Tibial nerve (tissue), 4 donors: ENCODE data around the gene NAP1L4. TPM values are rescaled to one million over a fixed set of nuclear protein-coding genes. Genes with fewer than 3 reads are reported as not detected.

ENCODE experiments used
- DNase-seq, 2 donors: peaks; one replicate each; pipeline ENCODE4 v3.0.0-alpha.2; 2019; ENCODE audit warnings: low spot score in 2 of 2
- H3K27ac ChIP-seq, 4 donors: fragments of 200-600 bp; sonication (generic) in 3 of 4; one replicate each; pipeline ENCODE4 v1.5.1; 2017 to 2019; ENCODE audit warnings: mild to moderate bottlenecking in 1 of 4
- H3K27me3 ChIP-seq, 2 donors: fragments of 200-600 bp; sonication (generic) in 1 of 2; one replicate each; pipeline versions ENCODE4 v1.5.1 to v1.6.0; 2017 to 2019
- H3K36me3 ChIP-seq, 3 donors: fragments of 200-600 bp; sonication (generic); one replicate each; pipeline ENCODE4 v1.5.1; 2018 to 2019
- H3K4me1 ChIP-seq, 4 donors: fragments of 200-600 bp; sonication (generic) in 3 of 4; one replicate each; pipeline ENCODE4 v1.5.1; 2017 to 2019
- H3K4me3 ChIP-seq, 4 donors: fragments of 200-600 bp; sonication (generic) in 3 of 4; one replicate each; pipeline ENCODE4 v1.5.1; 2017 to 2019; ENCODE audit warnings: mild to moderate bottlenecking in 1 of 4, moderate library complexity in 1 of 4
- H3K9me3 ChIP-seq, 4 donors: fragments of 200-600 bp; sonication (generic) in 3 of 4; one replicate each; pipeline ENCODE4 v1.5.1; 2017 to 2019
- EP300 ChIP-seq, 2 donors: sonication (generic); formaldehyde crosslinking; IDR thresholded peaks; one replicate each; pipeline ENCODE4 v1.6.1; 2017; ENCODE audit warnings: antibody characterized with exemption in 2 of 2, mild to moderate bottlenecking in 1 of 2
- POLR2A ChIP-seq, 2 donors: fragments of 450-650 bp; IDR thresholded peaks; one replicate each; pipeline ENCODE4 v1.6.1; 2017; ENCODE audit warnings: antibody characterized with exemption in 2 of 2, mild to moderate bottlenecking in 2 of 2, moderate library complexity in 2 of 2
- WGBS, 2 donors: methylation state at CpG; one replicate each; pipeline ENCODE4 v1.1.5; 2018; 5-methylcytosine and 5-hydroxymethylcytosine counted together
- total RNA-seq, 4 donors: library from RNA; depleted of rRNA; stranded (reverse); fragments of >200 nt; gene quantifications; one replicate each; pipeline ENCODE4 v1.1.0, GENCODE V29; 2016
- TF ChIP-seq, protein P1 (sequence below), 5 experiments: fragments of 200-600 bp in 3 of 5; fragments of 450-650 bp in 2 of 5; sonication (generic) in 3 of 5; IDR thresholded peaks; one replicate each; pipeline ENCODE4 v1.5.1; 2016 to 2019; ENCODE audit warnings: antibody characterized with exemption in 5 of 5, mild to moderate bottlenecking in 3 of 5, moderate library complexity in 2 of 5

NAP1L4 gene
- total RNA-seq, 4 donors from 2014 or later = 94.3 to 129 (median 111) TPM

- no peak for DNase-seq
- H3K4me1 ChIP-seq = peaks cover 0 to 8% (median 0%) of the 10 kb centered on the region in 4 donors
- H3K4me3 ChIP-seq = no peak overlapping the region
- no peaks in the 10 kb centered on the region for H3K27me3 ChIP-seq
- TF ChIP-seq, protein P1, sequence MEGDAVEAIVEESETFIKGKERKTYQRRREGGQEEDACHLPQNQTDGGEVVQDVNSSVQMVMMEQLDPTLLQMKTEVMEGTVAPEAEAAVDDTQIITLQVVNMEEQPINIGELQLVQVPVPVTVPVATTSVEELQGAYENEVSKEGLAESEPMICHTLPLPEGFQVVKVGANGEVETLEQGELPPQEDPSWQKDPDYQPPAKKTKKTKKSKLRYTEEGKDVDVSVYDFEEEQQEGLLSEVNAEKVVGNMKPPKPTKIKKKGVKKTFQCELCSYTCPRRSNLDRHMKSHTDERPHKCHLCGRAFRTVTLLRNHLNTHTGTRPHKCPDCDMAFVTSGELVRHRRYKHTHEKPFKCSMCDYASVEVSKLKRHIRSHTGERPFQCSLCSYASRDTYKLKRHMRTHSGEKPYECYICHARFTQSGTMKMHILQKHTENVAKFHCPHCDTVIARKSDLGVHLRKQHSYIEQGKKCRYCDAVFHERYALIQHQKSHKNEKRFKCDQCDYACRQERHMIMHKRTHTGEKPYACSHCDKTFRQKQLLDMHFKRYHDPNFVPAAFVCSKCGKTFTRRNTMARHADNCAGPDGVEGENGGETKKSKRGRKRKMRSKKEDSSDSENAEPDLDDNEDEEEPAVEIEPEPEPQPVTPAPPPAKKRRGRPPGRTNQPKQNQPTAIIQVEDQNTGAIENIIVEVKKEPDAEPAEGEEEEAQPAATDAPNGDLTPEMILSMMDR (IDR thresholded peaks at IDR 0.05) = no peak
- TF ChIP-seq POLR2A (IDR thresholded peaks at IDR 0.05) (no peak), EP300 (IDR thresholded peaks at IDR 0.05) (no peak)
- WGBS, 2 donors = 82 to 85% methylated on average over 13 of the region's 13 CpGs
- no peaks in the 10 kb centered on the region for H3K9me3 ChIP-seq
- H3K27ac ChIP-seq = no peak overlapping the region
- H3K36me3 ChIP-seq = peaks cover 4 to 99% (median 8%) of the 10 kb centered on the region in 3 donors
These were observed 18.6 kb upstream of the NAP1L4 start for GRCh38 chr11:3010521-3011275.

- Histone ChIP-seq H3K4me1 (peaks cover 0 to 8% (median 0%) of the 10 kb centered on the region in 4 donors), H3K9me3 (no peaks in the 10 kb centered on the region), H3K27me3 (no peaks in the 10 kb centered on the region), H3K36me3 (peaks cover under 1 to 97% (median 8%) of the 10 kb centered on the region in 3 donors), H3K4me3 (no peak overlapping the region), H3K27ac (no peak overlapping the region)
- TF ChIP-seq POLR2A (IDR thresholded peaks at IDR 0.05) (no peak), EP300 (IDR thresholded peaks at IDR 0.05) (no peak)
- TF ChIP-seq, protein P1 (IDR thresholded peaks at IDR 0.05) = no peak
- DNase-seq = no peak
- 81 to 85% methylated on average over 13 of the region's 13 CpGs for whole genome bisulfite sequencing, 2 donors
These were observed 17.9 kb upstream of the NAP1L4 start for GRCh38 chr11:3010004-3010403.

- DNase-seq = no peak
- H3K36me3 ChIP-seq = peaks cover 0 to 97% (median 8%) of the 10 kb centered on the region in 3 donors
- H3K4me1 ChIP-seq = peaks cover 0 to 5% (median 0%) of the 10 kb centered on the region in 4 donors
- no peak overlapping the region for H3K27ac ChIP-seq
- H3K4me3 ChIP-seq = no peak overlapping the region
- no peaks in the 10 kb centered on the region for H3K27me3 ChIP-seq
- no peaks in the 10 kb centered on the region for H3K9me3 ChIP-seq
- TF ChIP-seq POLR2A (IDR thresholded peaks at IDR 0.05) (no peak), EP300 (IDR thresholded peaks at IDR 0.05) (no peak)
- TF ChIP-seq, protein P1 (IDR thresholded peaks at IDR 0.05) = no peak
- 73 to 79% methylated on average over 5 of the region's 5 CpGs for WGBS, 2 donors
These were observed 17.4 kb upstream of the NAP1L4 start for GRCh38 chr11:3009481-3009880.

DNA sequence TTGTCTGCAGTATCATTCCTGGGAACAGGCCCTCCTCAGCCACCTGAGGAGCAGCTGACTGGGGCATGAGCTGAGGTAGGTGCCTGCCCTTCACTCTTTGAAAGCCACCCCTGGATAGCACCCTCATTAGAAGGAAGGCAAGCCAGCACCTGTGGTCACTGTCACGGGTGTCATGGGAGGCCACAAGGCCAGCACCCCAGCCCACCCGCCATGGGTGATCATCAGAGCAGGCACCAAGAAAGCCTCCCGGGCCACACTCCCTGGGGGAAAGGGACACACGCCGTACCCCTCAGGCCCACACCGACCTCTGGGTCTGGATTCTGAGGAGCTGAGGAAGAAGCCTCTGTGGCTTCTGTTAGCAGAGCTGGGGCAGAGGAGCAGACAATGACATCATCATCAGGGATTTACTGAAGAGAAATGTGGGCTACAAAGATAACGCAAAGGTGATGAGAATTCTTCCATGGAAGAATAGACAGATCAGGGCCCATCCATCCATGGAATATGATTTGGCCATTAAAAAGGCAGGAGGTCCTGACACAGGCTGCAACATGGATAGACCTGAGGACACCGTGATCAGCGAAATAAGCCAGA is 16.7 kb upstream of the NAP1L4 start:
- DNase-seq = no peak
- H3K36me3 ChIP-seq = peaks cover 0 to 97% (median 8%) of the 10 kb centered on the region in 3 donors
- WGBS, 2 donors = 86 to 91% methylated on average over 9 of the region's 9 CpGs

More for the DNA sequence above, 16.7 kb upstream of the NAP1L4 start:
- no peaks in the 10 kb centered on the region for H3K27me3 ChIP-seq
- no peaks in the 10 kb centered on the region for H3K9me3 ChIP-seq
- H3K27ac ChIP-seq = no peak overlapping the region
- H3K4me3 ChIP-seq = no peak overlapping the region
- TF ChIP-seq, protein P1 (IDR thresholded peaks at IDR 0.05) = no peak
- TF ChIP-seq POLR2A (IDR thresholded peaks at IDR 0.05) (no peak), EP300 (IDR thresholded peaks at IDR 0.05) (no peak)
- no peaks in the 10 kb centered on the region for H3K4me1 ChIP-seq
